Coronary artery (tissue), 2 donors: ENCODE data around the gene FARP1.

ENCODE experiments used
- DNase-seq: peaks from one replicate; pipeline ENCODE4 v3.0.0-alpha.2; 2017; ENCODE audit warnings: low spot score
- H3K27ac ChIP-seq, 2 donors: fragments of 200-600 bp; sonication (generic); one replicate each; pipeline ENCODE4 v1.5.1; 2016 to 2019
- H3K4me3 ChIP-seq: fragments of 200-600 bp; sonication (generic); 2 replicates; pipeline ENCODE4 v1.5.1; 2016; ENCODE audit warnings: mild to moderate bottlenecking, moderate library complexity
- TF ChIP-seq, protein P1 (sequence below): fragments of 200-600 bp; sonication (generic); IDR thresholded peaks from one replicate; pipeline ENCODE4 v1.5.1; 2019; ENCODE audit warnings: antibody characterized with exemption

The FARP1 gene

DNA sequence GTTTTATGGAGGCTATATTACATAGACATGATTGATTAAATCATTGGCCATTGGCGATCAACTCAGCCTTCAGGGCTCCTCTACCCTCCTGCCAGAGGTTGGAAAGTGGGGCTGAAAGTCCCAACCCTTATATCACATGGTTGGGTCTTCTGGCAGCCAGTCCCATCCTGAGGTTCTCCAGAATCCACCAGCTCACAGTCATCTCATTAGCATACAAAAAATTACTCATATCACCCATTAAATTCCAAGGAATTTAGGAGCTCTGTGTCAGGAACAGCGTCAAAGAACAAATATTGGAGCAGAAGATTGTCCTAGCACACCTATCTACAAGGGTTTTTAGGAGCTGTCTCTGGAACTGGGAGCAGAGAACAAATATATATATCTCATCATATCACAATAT lies 39.4 kb upstream of the FARP1 start:
- DNase-seq = no peak
- Histone ChIP-seq H3K4me3 (no peak overlapping the region), H3K27ac (no peak overlapping the region)
- TF ChIP-seq, protein P1, sequence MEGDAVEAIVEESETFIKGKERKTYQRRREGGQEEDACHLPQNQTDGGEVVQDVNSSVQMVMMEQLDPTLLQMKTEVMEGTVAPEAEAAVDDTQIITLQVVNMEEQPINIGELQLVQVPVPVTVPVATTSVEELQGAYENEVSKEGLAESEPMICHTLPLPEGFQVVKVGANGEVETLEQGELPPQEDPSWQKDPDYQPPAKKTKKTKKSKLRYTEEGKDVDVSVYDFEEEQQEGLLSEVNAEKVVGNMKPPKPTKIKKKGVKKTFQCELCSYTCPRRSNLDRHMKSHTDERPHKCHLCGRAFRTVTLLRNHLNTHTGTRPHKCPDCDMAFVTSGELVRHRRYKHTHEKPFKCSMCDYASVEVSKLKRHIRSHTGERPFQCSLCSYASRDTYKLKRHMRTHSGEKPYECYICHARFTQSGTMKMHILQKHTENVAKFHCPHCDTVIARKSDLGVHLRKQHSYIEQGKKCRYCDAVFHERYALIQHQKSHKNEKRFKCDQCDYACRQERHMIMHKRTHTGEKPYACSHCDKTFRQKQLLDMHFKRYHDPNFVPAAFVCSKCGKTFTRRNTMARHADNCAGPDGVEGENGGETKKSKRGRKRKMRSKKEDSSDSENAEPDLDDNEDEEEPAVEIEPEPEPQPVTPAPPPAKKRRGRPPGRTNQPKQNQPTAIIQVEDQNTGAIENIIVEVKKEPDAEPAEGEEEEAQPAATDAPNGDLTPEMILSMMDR = no peak

DNA sequence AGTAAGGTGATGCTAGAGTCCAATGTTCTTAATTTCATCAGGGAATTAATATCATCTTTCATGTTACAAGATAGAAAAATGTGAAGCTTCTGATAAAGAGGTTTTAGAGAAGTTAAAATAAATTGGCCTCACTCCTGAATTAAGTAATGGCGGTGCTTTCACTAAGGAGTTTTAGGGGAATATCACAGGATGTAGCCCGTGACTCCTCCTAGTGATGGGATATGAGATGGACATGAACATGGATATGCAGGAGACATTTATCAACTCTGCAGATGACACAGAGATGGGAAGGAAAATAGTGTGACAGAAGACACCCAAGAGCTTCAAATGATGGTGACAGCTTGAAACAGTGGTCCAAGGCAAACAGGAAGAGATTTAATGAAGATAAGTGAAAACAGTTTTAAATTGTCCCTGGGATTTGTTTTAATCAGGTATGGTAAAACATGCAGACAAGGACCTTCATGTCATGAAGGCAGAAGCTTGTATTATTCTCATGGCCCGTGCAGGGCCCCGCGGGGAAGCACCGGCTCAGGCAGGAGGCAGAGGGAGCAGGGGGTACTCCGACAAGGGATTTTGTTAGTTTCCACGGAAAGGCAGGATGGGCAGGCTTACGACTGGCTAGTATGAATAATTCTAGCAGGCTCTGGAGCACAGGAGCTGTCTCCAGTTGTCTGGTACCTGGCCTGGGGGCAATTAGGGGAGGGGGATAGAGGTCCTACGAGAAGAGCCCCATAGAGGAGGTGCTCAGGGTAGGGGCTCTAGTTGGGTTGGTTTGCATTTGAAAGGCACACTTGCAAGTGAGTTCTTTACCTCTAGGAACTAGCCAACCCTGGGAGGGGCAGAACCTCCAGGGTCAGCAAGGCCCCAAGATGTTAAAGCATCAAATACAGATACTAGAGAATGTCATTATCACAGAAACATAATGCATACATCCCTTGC lies 38.7 kb upstream of the FARP1 start:
- no peak for DNase-seq
- TF ChIP-seq, protein P1 = no peak
- no peak overlapping the region for H3K27ac ChIP-seq
- no peak overlapping the region for H3K4me3 ChIP-seq

DNA sequence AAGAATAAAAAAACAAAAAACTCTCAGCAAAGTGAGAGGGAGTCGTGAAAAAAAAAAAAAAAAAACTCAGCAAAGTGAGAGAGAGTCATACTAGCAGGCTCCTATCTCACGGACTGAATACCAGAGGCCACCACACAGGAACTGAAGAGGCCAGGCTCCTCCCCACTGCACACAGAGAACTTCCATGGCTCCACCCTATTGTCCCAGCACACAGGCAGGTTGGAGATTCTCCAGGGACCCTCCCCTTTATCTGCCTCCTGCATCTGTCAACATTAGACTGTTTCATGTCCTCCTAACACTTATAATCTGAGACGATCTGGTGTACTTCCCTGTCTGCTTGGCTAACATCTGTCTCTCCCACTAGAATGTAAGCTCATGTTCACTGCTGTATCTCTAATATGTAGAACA lies 37.0 kb upstream of the FARP1 start:
- DNase-seq = no peak
- Histone ChIP-seq H3K27ac (no peak overlapping the region), H3K4me3 (no peak overlapping the region)
- TF ChIP-seq, protein P1 = no peak

DNA sequence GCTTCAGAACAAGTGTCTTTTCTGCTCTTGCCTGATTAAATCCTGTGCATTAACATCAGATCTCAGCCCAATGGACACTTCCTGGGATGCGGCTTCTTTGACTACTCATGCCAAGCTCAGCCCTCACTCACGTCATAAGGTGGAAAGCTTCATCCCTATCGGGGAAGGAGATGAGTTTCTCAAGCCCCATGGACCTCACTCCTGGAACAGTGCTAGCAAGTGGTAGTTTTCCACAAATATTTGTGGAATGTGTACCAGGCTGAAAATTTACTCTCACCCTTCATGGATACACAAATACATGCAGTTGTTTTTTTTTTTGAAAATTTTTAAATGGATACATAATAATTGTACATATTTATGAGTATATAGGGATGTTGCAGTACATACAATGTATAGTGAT lies 34.6 kb upstream of the FARP1 start:
- TF ChIP-seq, protein P1 = no peak
- no peak overlapping the region for H3K4me3 ChIP-seq
- H3K27ac ChIP-seq = no peak overlapping the region
- no peak for DNase-seq

DNA sequence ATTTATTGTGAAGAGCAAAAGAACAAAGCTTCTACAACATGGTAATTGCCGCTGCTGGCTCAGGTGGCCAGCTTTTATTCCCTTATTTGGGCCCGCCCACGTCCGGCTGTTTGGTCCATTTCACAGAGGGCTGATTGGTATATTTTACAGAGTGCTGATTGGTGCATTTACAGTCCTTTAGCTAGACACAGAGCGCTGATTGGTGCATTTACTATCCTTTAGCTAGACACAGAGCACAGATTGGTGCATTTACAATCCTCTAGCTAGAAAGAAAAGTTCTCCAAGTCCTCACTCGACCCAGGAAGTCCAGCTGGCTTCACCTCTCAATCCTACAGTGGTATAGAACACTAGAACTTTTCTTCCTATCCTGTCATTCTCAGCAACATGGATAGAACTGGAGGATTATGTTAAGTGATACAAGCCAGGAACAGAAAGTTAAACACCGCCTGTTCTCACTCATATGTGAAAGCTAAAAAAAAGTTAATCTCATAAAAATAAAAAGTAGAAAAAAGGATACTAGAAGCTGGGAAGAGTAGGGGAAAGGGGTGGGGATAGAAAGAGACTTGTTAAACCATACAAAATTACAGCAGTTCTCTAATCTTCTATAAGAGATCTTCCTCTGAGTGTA lies 33.6 kb upstream of the FARP1 start:
- DNase-seq = no peak
- TF ChIP-seq, protein P1 = no peak
- Histone ChIP-seq H3K27ac (no peak overlapping the region), H3K4me3 (no peak overlapping the region)

DNA sequence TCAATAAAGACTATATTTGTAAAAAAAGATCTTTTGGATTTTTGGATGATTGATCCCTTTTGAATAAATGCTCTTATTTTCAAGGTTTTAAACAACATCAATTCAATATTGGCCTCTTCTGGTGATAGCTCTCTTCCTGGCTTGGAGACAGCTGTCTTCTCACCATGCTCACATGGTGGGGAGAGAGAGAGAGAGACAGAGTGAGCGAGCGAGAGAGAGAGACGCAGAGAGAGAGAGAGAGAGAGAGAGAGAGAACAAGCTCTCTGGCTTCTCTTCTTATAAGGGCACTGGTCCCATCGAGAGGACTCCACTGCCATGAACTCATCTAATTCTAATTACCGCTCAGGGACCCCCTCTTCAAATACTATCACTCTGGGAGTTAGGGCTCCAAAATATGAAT lies 32.1 kb upstream of the FARP1 start:
- H3K4me3 ChIP-seq = no peak overlapping the region
- no peak for DNase-seq
- TF ChIP-seq, protein P1 = no peak
- H3K27ac ChIP-seq = no peak overlapping the region
